ENCODE measurements around the gene LDLRAD1. TPM values are rescaled to one million over a fixed set of nuclear protein-coding genes. Genes with fewer than 3 reads are reported as not detected.
"Not testable (repeated sequence)": the region's sequence is repeated elsewhere in the genome, so short reads cannot be mapped to it uniquely, and the experiment has no call there.

Gene LDLRAD1
- total and polyA plus RNA-seq, 2 experiments from 2014 or later, result not detected

- H3K4me3 ChIP-seq, result no peak overlapping the region
- no peak for TF ChIP-seq EZH2 (IDR thresholded peaks at IDR 0.05; ENCODE audit: insufficient read depth, poor library complexity, severe bottlenecking)
- TF ChIP-seq EZH2phosphoT487 (IDR thresholded peaks at IDR 0.05; ENCODE audit: insufficient read depth, low read depth), result no peak
- WGBS, 2 experiments (ENCODE audit: low coverage in 1 of 2, low lambda C conversion rate in 2 of 2, missing lambda C conversion rate in 2 of 2), result 20 to 22% methylated on average over 2 of the region's 2 CpGs
- H3K9me3 ChIP-seq (ENCODE audit: low read depth), result no peaks in the 10 kb centered on the region
- no peak overlapping the region for H3K4me2 ChIP-seq (ENCODE audit: unreplicated experiment)
- H2AFZ ChIP-seq, result no peak overlapping the region
- no peak overlapping the region for H3K27ac ChIP-seq
- in situ Hi-C loops (cut with MboI), result no loop called here
- H4K20me1 ChIP-seq (ENCODE audit: insufficient read depth), result no peaks in the 10 kb centered on the region
- no peaks in the 10 kb centered on the region for H3K27me3 ChIP-seq (replicated peaks; ENCODE audit: insufficient read depth)
- H3F3A ChIP-seq (ENCODE audit: insufficient read depth), result no peaks in the 10 kb centered on the region
- no peak overlapping the region for H3K9ac ChIP-seq
- no peaks in the 10 kb centered on the region for H3K36me3 ChIP-seq (ENCODE audit: low read depth)
- H3K79me2 ChIP-seq (ENCODE audit: insufficient read depth), result no peaks in the 10 kb centered on the region
- H3K9me2 ChIP-seq (ENCODE audit: insufficient read depth), result no peaks in the 10 kb centered on the region
- DNase-seq, result no peak
- no peaks in the 10 kb centered on the region for H3K4me1 ChIP-seq (ENCODE audit: insufficient read depth)
These were observed 6.4 kb upstream of the LDLRAD1 start for GRCh38 chr1:54024358-54024757.

- DNase-seq; in situ Hi-C loops (cut with MboI); H3K27me3 ChIP-seq (replicated peaks; ENCODE audit: insufficient read depth); H3K9me3 ChIP-seq (ENCODE audit: low read depth); H3K36me3 ChIP-seq (ENCODE audit: low read depth); H3F3A ChIP-seq (ENCODE audit: insufficient read depth); H3K4me2 ChIP-seq (ENCODE audit: unreplicated experiment); H3K4me3 ChIP-seq; H2AFZ ChIP-seq; H3K79me2 ChIP-seq (ENCODE audit: insufficient read depth); H3K9ac ChIP-seq; H4K20me1 ChIP-seq (ENCODE audit: insufficient read depth); H3K27ac ChIP-seq; H3K4me1 ChIP-seq (ENCODE audit: insufficient read depth); H3K9me2 ChIP-seq (ENCODE audit: insufficient read depth): not testable (repeated sequence)
- 81 to 83% methylated on average over 9 to 10 of the region's 10 CpGs for WGBS, 2 experiments (ENCODE audit: low coverage in 1 of 2, low lambda C conversion rate in 2 of 2, missing lambda C conversion rate in 2 of 2)
These were observed 1.7 kb upstream of the LDLRAD1 start for GRCh38 chr1:54019562-54020176.

GRCh38 chr1:54018635-54019034 lies 649 bp upstream of the LDLRAD1 start:
- no peaks in the 10 kb centered on the region for H3K4me1 ChIP-seq (ENCODE audit: insufficient read depth)
- no peak overlapping the region for H2AFZ ChIP-seq
- 59 to 67% methylated on average over 5 of the region's 5 CpGs for WGBS, 2 experiments (ENCODE audit: low coverage in 1 of 2, low lambda C conversion rate in 2 of 2, missing lambda C conversion rate in 2 of 2)
- H3K79me2 ChIP-seq (ENCODE audit: insufficient read depth), result no peaks in the 10 kb centered on the region
- H3K27ac ChIP-seq, result no peak overlapping the region
- H3K9ac ChIP-seq, result no peak overlapping the region
- no peaks in the 10 kb centered on the region for H3K9me2 ChIP-seq (ENCODE audit: insufficient read depth)
- DNase-seq, result no peak
- no peak for TF ChIP-seq EZH2 (IDR thresholded peaks at IDR 0.05; ENCODE audit: insufficient read depth, poor library complexity, severe bottlenecking)
- TF ChIP-seq EZH2phosphoT487 (IDR thresholded peaks at IDR 0.05; ENCODE audit: insufficient read depth, low read depth), result no peak
- in situ Hi-C loops (cut with MboI), result no loop called here
- H3K4me2 ChIP-seq (ENCODE audit: unreplicated experiment), result no peak overlapping the region
- no peaks in the 10 kb centered on the region for H3K9me3 ChIP-seq (ENCODE audit: low read depth)
- H4K20me1 ChIP-seq (ENCODE audit: insufficient read depth), result no peaks in the 10 kb centered on the region
- no peak overlapping the region for H3K4me3 ChIP-seq
- H3K27me3 ChIP-seq (replicated peaks; ENCODE audit: insufficient read depth), result no peaks in the 10 kb centered on the region
- H3F3A ChIP-seq (ENCODE audit: insufficient read depth), result no peaks in the 10 kb centered on the region
- no peaks in the 10 kb centered on the region for H3K36me3 ChIP-seq (ENCODE audit: low read depth)

GRCh38 chr1:54016343-54017282 lies 1.4 kb downstream of the LDLRAD1 start:
- Histone ChIP-seq H2AFZ (no peak overlapping the region), H3K27me3 (replicated peaks; ENCODE audit: insufficient read depth) (peaks cover under 1% of the 10 kb centered on the region; the same call in 1 of the 2 replicates), H4K20me1 (ENCODE audit: insufficient read depth) (no peaks in the 10 kb centered on the region), H3K9me2 (ENCODE audit: insufficient read depth) (no peaks in the 10 kb centered on the region), H3K36me3 (ENCODE audit: low read depth) (no peaks in the 10 kb centered on the region), H3K9me3 (ENCODE audit: low read depth) (no peaks in the 10 kb centered on the region), H3K4me2 (ENCODE audit: unreplicated experiment) (no peak overlapping the region), H3F3A (ENCODE audit: insufficient read depth) (no peaks in the 10 kb centered on the region), H3K9ac (no peak overlapping the region), H3K79me2 (ENCODE audit: insufficient read depth) (no peaks in the 10 kb centered on the region), H3K4me1 (ENCODE audit: insufficient read depth) (no peaks in the 10 kb centered on the region), H3K27ac (no peak overlapping the region), H3K4me3 (no peak overlapping the region)
- WGBS, 2 experiments (ENCODE audit: low coverage in 1 of 2, low lambda C conversion rate in 2 of 2, missing lambda C conversion rate in 2 of 2), result 49 to 50% methylated on average over 8 of the region's 8 CpGs
- in situ Hi-C loops (cut with MboI), result no loop called here
- DNase-seq, result peak; percentile 64
- no peak for TF ChIP-seq EZH2phosphoT487 (IDR thresholded peaks at IDR 0.05; ENCODE audit: insufficient read depth, low read depth)
- no peak for TF ChIP-seq EZH2 (IDR thresholded peaks at IDR 0.05; ENCODE audit: insufficient read depth, poor library complexity, severe bottlenecking)

Data from GM23248 (cell line).